Cerebellar nuclear complex (tissue), 1 donor: ENCODE results near the gene DYSF.

Experiments
- DNase-seq, 2 experiments: peaks; one replicate each; lab custom pipeline; 2025; lab: John Stamatoyannopoulos, UW

The DYSF gene

DNA sequence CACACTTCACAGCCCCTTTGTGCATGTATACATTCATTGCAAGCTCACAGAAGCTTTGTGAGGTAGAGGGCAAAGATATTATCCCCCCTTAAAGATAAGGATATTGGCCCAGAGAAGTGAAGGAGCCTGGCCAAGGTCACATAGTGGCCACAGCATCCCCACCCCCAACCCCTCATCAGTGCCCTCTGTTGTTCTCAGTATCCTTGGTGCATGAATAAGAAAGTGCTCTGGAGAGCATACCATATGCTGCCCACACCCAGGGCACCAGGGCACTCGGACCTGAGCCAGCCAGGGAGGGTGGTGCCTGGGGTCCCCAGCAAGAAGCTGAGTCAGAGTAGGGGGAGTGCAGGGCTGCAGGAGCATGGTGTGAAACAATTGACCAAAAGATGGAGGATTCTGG lies 3.3 kb downstream of the DYSF start:
- DNase-seq: no peak

DNA sequence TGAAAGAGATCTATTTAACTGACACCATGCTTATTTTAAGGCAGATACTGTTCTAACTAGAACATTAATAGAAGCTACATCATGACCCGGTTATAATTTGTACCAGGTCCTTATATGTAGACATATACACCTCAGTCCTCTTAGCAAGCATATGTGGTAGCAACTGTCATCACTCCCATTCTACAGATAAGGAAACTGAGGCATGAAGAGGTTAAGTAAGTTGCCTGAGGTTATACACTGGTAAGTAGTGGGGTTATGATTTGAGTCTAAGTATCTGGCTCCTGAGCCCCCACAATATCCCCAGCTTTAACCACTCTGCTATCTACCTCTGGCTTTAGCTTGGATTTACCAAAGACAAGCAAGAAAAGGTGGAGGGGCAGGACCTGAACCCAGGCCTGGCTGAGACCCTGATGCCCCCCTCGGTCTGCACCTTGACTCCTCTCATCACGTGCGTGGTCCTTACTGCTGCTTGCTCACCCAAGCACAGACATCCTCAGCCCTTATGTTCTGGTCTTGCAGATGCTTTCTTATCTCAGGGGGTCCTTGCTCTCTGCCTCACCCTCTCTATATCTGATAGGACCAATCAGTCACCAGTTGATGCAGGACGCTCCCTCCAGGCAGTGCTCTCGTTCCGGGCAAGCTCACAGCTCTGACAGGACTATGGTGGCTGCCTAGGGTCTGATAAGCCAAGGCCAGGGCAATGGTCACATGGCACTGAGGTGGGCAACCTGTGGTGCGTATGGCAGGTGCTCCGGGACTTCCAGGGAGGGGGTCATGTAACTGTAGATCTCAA lies 4.0 kb downstream of the DYSF start:
- DNase-seq: no peak

DNA sequence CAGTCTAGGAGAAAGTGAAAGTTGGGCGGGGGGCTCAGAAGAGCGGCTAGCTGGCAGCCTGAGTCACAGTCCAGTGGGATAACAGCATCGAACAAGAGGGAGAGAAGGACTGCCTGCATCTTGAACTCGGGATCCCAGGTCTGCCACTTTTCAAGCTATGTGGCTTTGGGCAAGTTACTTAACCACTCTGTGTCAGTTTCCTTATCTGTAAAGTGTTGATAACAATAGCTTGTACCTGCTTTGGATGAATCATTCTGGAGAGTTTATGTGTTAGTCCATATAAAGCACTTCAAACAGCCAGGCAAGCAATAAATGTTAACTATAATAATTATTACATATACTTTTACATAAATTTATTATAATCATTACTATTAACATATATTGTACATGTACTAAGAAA lies 4.6 kb downstream of the DYSF start:
- DNase-seq: no peak

DNA sequence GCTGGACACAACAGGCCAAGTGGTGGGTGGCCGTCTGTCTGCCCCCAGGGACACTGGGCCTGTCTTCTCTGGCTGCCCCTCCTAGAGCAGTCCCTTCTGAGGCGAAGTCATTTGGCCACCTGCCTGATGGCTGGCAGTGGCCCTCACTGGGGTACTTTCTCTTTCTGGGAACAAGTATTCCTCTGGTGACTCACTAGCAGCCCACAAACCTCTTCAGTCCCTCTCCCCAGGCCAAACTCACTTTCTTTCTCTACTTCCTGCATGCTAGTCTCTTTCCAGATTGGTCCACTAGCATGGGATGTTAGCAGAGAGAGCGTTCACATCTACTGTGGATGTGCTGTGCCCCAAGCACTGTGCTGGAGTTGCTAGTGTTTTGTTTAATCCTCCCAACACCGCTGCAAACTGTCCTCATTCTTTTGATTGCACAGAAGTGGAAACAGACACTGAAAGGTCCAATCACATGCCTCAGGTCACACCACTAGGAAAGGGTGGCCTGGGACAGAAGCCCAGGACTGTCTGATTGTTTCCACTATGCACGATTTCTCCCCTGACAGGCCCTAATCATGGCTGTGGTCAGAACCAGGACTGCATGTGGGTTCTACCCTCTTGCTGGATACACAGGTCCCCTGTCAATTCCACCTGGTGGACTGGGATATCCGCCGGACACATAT lies 5.2 kb downstream of the DYSF start:
- no peak for DNase-seq

DNA sequence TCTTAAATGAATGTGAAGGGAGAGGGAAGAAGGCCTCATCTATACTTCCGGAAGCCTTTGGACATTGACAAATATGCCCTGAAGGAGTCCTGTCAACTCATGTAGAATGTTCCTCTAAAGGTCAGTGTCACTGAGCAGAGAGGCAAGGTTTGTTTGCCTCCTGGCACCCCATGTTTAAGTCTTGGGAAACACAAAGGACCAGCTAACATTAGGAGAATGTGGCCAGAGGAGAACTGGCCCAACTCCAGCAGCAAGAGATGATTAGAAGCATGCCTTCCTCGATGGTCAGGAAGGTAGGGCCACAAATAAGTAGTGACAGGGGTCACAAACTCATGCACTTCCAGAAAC lies 5.7 kb downstream of the DYSF start:
- DNase-seq: no peak

DNA sequence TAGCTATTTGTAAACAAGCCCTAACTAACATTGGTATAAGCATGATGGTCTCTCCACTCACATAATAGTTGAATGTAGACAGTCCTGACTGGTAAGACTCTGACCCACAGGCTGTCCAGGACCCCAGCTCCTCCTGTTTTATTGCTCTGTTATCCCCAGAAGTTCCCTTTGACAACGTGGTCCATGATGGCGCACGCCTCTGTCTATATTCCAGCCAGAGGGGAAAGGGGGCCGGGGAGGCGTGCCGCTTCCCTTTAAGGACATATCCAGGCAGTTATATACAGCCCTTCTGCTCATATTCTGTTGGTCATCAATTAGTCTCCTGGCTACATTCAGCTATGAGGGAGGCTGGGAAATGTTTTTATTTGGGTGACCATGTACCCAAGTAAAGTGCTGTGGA lies 6.7 kb downstream of the DYSF start:
- no peak for DNase-seq

DNA sequence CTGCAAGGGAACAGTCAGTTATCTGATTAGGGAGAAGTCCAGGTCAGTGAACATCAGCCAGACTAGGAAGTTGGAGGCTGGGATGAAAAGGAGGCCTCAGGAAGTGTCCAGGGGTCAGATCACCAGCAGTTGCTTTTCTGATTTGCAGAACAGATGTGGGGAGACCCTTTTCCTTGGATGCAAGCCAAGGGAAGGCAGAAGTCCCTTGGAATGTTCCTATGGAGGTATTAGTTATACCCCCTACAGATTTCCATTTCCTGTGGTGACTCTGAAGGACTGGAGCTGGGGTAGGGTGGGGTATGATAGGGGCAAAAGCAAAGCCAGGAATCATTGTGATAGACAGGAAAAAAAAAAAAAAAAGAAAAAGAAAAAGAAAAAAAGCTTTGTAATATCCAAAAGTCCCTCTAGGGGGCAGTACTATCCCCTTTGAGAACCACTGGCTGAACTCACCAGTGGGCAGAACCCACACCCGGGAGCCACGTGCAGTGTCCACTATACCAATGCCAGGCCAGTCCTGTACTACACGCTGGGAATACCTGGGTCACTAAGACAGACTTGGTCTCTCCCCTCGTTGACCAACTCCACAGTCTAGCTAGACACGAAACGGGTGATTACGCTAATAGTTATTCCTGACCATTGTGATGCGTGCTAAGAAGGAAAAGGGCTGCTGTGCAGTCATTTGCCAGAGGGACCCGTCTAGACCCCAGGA lies 7.4 kb downstream of the DYSF start:
- no peak for DNase-seq

DNA sequence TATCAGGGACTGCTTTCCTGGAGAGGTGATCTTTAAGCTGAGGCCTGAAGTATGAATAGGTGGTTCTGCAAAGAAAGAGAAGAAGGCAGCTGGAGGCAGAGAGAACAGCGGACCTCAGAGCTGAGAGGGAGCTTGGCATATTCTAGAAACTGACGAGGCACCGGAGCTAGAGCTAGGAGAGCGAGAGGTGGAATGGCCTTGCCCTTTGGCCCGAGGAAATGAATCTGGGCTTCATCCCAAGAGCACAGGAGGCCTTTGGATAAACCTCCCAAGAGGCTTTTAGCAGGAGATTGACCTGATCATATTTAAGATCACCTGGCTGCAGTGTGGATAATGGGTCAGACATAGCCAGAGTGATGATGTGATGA lies 7.9 kb downstream of the DYSF start:
- DNase-seq: no peak

DNA sequence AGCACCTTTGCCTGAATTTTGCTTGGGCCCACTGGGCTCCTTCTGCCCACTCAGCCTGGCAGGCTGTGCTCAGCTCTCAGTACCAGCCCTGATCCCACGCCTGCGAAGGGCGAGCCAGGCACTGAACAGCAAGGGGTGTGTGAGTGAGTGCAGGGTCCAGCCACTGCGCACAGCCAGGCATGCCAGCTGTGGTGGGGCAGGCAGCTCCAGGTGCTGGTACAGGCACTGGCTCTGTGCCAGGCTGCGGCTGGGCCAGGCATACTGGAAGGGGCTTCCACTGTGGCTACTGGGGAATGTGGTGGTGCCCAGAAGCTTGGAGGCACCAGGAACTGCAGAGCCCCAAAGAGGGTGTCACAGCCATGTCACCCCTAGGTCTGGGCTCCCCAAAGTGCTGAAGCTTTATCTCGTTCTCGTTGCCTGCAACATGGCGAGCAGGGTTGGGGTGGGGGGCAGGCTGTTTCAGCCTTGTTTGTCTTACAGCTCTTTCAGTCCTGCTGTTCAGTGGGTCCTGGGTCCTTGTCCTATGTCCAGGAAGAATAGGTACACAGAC lies 8.8 kb downstream of the DYSF start:
- no peak for DNase-seq

DNA sequence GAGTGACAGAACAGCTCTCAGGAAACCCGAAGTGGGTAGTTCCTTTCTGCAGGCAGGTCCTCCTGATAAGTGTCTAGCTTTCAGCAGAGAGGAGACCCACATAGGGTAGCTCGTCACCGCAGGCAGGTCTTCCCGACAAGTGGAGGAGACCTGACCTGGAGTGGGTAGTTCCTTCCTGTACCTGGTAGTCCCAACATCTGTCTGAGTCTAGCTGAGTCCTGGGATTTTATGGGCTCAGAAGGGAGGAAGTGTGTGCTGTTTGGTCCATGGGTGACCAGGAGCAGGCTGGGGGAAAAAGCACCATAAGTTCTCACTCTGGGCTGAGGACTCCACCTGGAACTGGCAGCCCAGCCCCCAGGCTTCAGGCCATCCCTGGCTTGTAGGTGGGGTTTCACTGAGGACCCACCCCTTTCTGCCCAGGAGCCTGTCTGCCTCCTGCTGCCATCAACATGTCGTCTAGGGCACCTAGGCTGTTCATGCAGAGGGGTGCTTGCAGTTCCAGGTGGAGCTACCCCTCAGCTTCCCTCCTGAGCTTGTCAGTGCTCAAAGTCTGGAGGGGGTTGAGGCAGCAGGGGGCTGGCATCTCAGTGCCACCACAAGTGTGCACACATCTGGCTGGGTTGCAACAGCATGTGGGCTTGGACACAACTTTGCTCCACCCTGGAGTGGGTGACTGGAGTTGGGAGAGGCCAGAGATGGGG lies 9.4 kb downstream of the DYSF start:
- no peak for DNase-seq

DNA sequence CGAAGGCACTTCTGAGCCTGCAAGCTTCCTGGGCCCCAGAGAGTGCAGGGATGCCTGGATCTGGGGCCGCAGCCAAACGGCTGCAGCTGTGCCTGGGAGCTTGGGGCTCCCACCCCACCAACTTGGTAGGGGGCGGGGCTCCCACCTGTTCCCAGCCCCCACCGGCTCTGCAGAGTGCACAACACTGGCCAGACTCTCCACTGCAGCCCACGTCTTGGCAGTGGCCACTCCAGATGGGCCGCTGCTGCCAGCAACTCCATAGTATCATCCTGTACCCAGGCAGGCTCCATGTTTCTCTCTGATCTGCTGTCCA lies 9.9 kb downstream of the DYSF start:
- DNase-seq: no peak

DNA sequence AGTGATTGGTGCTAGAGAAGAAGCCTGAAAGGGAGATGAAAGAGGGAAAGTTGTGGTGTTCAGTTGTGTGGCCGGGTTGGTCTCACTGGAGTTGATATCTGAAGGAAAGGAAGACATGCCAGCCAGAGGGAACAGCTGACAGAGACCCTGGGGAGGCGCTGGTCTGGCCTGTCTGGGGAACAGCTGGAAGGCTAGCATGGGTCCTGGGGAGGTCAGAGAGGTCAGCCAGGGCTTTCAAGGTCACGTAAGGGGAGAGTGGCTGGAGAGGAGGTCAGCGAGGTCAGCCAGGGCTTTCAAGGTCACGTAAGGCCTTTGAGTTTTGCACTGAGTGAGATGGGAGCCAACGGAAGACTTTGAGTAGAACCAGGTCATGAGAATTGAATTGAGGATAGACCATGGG lies 11.0 kb downstream of the DYSF start:
- no peak for DNase-seq

DNA sequence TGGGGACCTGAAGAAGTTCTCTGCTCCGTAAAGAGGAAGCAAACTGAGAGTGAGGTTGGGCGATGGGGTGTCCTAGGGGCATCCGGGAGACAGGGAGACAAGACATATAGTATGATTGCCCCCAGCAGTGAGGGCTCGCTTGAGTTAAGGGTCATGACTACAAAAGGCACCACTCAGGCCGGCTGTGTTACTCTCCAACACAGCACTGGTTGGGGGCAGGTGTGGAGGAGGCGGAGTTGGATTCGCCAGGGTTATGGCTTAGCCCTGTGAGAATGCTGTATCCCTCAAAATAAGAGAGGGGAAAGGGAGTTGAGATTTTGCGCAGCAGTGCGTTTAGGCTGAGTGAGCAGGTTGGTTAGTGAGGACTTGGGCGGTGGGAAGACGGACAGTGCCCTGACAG lies 12.0 kb downstream of the DYSF start:
- DNase-seq: no peak

DNA sequence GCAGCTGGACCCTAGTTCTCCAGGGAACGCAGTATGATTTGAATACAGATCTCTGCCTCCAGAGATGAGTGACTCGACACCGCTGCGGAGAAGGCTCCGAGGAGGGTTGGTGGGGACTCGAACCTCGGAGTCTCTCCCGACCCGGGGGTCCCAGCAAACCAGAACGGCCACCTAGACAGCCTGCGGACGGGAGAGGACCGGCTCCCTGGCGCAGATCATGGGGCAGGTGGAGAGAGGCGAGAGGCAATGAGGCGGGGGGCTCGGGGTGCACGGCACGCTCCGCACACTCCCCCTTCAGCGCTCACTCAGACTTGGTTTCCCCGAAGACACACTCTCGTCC lies 12.6 kb downstream of the DYSF start:
- DNase-seq: no peak

DNA sequence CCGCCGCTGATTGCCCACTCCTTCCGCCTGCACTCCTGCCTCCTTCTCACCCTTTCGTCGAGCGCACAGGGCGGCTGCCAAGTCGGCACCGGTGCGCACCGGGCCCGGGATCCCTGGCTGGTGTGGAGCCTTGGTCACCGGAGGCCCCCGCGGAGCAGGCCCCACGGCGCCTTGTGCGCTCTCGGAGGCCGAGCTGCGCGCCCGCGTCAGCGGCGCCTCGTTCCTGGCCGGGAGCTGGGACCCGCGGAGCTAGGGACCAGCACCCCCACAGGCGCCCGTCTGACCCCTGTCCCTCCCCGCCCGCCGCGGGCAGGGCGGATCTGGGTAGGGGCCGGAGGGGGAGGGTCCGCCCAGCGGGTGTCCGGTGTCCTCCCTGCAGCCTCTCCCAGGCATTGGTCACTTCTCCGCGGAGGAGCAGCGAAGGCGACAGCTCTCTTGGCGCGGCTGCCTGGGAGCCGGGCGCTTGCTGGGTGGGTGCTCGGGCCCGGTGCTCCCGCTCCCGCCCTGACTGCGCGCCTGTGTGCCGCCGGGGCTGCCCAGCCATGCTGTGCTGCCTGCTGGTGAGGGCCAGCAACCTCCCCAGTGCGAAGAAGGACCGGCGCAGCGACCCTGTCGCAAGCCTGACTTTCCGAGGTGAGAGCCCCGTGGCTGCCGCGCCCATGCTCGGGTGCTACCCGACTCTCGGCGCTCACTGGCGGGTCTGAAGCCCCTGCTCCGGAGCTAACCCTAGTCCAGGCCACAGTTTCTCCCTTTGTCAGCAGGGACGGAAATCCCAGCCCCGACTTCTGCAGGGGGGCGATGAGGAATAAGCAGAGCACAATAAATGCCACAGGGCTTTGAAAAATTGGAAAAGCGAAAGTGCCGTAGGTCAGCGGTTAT lies 13.2 kb downstream of the DYSF start:
- no peak for DNase-seq

DNA sequence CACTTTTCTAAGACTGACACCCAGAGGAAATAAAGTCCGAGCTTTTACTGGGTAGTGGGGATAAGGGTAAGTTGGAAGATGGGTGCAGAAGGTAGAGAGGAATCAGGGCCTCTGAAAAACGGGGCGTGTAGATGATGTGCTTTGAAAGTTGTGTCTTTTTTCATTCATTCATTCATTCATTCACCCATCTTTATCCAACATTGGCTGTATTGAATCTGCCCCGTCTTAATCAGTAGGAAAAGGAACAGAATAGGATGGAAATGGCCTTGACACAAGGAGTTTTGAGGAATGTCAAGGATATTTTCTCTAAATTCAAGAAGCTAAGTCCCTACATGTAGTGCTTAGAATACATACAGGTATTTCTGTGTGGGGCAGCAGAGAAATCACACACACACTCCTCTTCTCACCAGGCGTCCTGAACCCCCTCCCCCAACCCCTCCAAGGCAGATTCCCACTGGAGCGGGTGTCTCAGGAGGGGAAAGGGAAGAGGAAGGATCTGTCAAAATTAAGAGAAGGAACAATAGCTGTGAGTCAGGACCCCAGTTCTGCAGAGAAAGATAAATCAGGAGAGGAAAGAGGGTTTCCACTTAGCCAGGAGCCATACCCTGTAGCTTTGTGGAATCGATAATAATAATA lies 13.9 kb downstream of the DYSF start:
- no peak for DNase-seq

DNA sequence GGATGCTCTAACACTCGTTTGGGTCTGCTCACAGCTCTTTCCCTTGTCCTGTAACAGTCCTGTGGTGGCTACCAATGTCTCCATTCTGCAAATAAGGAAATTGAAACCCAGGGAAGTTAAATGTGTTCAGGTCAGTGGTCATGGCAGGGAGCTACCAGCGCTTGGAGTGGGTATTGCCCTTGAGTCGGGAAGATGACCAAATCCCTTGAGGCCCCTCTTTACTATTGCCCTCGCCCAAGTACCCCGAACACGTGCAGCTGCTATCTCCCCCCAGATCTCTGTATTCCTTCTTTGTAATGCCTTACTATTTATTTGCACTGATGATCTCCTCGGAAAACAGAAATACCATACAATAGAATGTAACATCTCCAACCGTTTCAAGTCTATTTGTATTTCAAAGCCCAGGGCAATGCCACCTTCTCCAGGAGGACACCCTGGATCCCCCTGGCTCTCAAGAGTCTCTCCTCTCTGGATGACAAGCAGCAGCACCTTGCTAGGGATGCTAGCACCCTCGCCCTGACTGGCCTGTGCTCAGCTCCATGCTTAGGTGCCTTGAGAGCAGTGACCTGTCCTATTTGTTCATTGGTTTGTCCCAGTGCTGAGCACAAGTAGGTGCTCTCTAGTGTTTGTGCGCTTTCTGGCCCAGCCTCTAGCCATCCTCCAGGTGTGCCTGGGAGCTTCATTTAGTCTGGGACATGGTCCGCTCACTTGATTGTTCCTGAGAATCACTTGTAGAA lies 15.1 kb downstream of the DYSF start:
- no peak for DNase-seq

DNA sequence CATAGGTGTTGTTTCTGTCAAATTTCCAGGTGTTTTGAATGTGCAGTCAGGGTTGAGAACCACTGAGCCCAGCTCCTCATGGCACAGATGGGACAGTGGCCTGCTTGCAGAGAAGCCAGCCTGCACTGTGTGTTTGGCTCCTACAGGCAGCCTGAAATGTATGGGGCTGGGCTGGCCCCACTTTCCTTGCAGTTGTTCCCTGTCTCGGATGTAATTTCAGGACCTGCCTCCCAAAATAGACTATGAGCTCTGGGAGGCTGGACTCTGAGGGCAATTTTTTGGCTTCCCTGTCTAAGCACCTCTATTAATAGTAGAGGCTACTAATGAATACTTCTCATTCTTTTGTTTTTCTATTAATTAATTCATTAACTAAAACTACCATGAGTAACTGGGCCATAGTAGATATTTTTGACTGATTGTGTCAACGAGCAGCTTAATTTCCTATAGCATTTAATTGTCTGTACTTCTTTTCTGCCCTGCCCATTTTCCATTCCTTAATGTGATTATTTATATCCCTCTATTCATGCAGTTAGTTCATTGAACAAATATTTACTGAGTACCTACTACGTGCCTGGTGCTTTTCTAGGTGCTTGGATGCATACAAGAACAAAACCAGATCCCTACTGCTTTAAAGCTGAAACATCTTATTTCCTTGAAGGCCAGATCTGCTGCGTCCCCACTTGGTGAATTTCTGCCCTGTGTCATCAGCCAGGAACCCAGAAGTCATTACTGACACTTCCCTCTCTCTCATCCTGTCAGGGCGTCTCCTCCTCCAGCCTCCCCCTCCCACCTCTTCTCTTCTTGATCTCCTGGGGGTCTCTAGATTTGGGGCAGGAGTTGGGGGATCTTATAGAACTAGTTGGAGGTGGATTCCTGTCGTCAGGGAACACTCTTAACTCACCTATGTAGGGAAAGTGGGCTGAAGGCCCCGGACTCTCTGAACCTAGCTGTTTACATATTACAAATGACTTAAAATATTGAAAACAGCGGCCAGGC lies 16.3 kb downstream of the DYSF start:
- no peak for DNase-seq

DNA sequence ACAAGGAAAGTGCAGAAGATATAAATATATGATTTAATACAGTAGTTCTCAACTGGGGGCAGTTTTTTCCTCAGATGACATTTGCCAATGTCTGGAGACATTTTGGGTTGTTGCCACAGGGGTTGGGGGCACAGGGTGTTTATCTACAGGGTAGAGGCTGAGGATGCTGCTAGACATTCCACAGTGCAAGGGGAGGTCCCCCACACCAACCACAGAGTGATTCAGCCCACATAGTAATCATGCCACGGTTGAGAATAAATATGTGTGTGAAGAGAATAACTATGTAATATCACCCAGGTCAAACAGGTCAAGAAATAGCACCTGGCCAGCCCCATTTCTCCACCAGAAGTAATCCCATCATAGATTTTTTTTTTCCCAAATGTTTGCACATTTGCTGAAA lies 17.9 kb downstream of the DYSF start:
- DNase-seq: no peak
